ENCODE results near the gene MGMT.

DNA sequence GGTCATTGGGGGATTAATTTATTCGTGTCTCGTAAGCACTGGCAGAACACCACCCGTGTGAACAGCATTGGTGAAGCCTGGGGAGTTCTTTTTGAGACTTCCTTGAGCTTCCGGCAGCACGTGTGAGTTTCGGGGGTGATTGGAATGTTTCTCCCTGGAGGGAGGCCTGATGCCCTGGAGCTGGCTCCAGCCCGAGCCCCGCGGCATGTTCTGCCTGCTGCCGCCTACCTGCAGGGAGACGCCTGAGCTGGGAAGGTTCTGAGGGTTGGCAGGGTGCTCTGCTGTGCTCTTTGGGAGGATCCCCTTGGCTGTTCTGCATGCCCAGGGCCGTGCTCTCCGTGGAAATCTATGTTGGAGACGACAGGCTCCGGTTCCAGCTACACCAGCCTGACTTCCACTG lies 159.3 kb downstream of the MGMT start:
- TF ChIP-seq POLR2AphosphoS5 (IDR thresholded peaks at IDR 0.05): no peak
- TF ChIP-seq, protein P1, sequence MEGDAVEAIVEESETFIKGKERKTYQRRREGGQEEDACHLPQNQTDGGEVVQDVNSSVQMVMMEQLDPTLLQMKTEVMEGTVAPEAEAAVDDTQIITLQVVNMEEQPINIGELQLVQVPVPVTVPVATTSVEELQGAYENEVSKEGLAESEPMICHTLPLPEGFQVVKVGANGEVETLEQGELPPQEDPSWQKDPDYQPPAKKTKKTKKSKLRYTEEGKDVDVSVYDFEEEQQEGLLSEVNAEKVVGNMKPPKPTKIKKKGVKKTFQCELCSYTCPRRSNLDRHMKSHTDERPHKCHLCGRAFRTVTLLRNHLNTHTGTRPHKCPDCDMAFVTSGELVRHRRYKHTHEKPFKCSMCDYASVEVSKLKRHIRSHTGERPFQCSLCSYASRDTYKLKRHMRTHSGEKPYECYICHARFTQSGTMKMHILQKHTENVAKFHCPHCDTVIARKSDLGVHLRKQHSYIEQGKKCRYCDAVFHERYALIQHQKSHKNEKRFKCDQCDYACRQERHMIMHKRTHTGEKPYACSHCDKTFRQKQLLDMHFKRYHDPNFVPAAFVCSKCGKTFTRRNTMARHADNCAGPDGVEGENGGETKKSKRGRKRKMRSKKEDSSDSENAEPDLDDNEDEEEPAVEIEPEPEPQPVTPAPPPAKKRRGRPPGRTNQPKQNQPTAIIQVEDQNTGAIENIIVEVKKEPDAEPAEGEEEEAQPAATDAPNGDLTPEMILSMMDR (IDR thresholded peaks at IDR 0.05): no peak
